Measurements from ENCODE around the gene MAP4K1.

Gene MAP4K1

GRCh38 chr19:38658462-38659306 lies 40.9 kb upstream of the MAP4K1 start:
- peak overlapping the region in 1 of 2 donors; percentile 28 for H3K4me3 ChIP-seq (replicated peaks in 1 of 2; ENCODE audit: low read depth in 2 of 2, low read length in 2 of 2)
- no peak for TF ChIP-seq CTCF (IDR thresholded peaks at IDR 0.05; ENCODE audit: low read depth, low read length)
- DNase-seq (ENCODE audit: low read depth in 2 of 2), result peak; percentile 99 to 100

- no peak for TF ChIP-seq CTCF (IDR thresholded peaks at IDR 0.05; ENCODE audit: low read depth, low read length)
- H3K4me3 ChIP-seq (replicated peaks in 1 of 2; ENCODE audit: low read depth in 2 of 2, low read length in 2 of 2), result no peak overlapping the region
- DNase-seq (ENCODE audit: low read depth in 2 of 2), result peak; percentile 68 to 91
Measured at GRCh38 chr19:38657633-38658222, 40.0 kb upstream of the MAP4K1 start.

- H3K4me3 ChIP-seq (replicated peaks in 1 of 2; ENCODE audit: low read depth in 2 of 2, low read length in 2 of 2), result no peak overlapping the region
- DNase-seq (ENCODE audit: low read depth in 2 of 2), result peak; percentile 81 to 92
- TF ChIP-seq CTCF (IDR thresholded peaks at IDR 0.05; ENCODE audit: low read depth, low read length), result peak; percentile 6
Measured at GRCh38 chr19:38656171-38656981, 38.6 kb upstream of the MAP4K1 start.

GRCh38 chr19:38655148-38655824 lies 37.5 kb upstream of the MAP4K1 start:
- H3K4me3 ChIP-seq (replicated peaks in 1 of 2; ENCODE audit: low read depth in 2 of 2, low read length in 2 of 2), result no peak overlapping the region
- DNase-seq (ENCODE audit: low read depth in 2 of 2), result peak in 1 of 2 donors; percentile 54
- TF ChIP-seq CTCF (IDR thresholded peaks at IDR 0.05; ENCODE audit: low read depth, low read length), result no peak

- no peak overlapping the region for H3K4me3 ChIP-seq (replicated peaks in 1 of 2; ENCODE audit: low read depth in 2 of 2, low read length in 2 of 2)
- no peak for DNase-seq (ENCODE audit: low read depth in 2 of 2)
- no peak for TF ChIP-seq CTCF (IDR thresholded peaks at IDR 0.05; ENCODE audit: low read depth, low read length)
Measured at GRCh38 chr19:38654628-38655055, 36.9 kb upstream of the MAP4K1 start.

- H3K4me3 ChIP-seq (replicated peaks in 1 of 2; ENCODE audit: low read depth in 2 of 2, low read length in 2 of 2), result no peak overlapping the region
- TF ChIP-seq CTCF (IDR thresholded peaks at IDR 0.05; ENCODE audit: low read depth, low read length), result no peak
- peak; percentile 66 to 72 for DNase-seq (ENCODE audit: low read depth in 2 of 2)
Measured at GRCh38 chr19:38653028-38653571, 35.3 kb upstream of the MAP4K1 start.
